ENCODE results near the gene SEMA6B.

- TF ChIP-seq POLR2AphosphoS5 (IDR thresholded peaks at IDR 0.05; ENCODE audit: low read depth, low read length): no peak
- TF ChIP-seq FOXP2 (optimal IDR thresholded peaks at IDR 0.05; ENCODE audit: borderline replicate concordance, extremely low read depth, extremely low read length, insufficient read depth): no peak
Observed at GRCh38 chr19:4581666-4582553, 22.4 kb upstream of the SEMA6B start.
